Kidney (tissue), 14 donors: ENCODE measurements around the gene DAZAP1. TPM values are rescaled to one million over a fixed set of nuclear protein-coding genes. Genes with fewer than 3 reads are reported as not detected.
A peak's percentile ranks its signal among the peaks of the same experiment; 100 is the strongest.

ENCODE experiments used
- DNase-seq, 5 donors: peaks; one replicate each; pipeline ENCODE4 v3.0.0-alpha.2; 2013 to 2020
- FAIRE-seq: peaks from 2 replicates; lab custom pipeline; 2012; peaks lifted over from hg19 to GRCh38; lab: Jason Lieb, UNC
- H3K27ac ChIP-seq, 2 donors: one replicate each; pipeline ENCODE4 v1.7.0; 2013; ENCODE audit warnings: low read depth in 2 of 2, low read length in 2 of 2, inconsistent platforms in 1 of 2
- H3K27me3 ChIP-seq: one replicate; pipeline ENCODE4 v1.7.1; 2013; ENCODE audit warnings: low read length, inconsistent platforms; ENCODE audit not compliant: control insufficient read depth, insufficient read depth
- H3K36me3 ChIP-seq, 3 donors: one replicate each; pipeline versions ENCODE4 v1.7.0 to v1.7.1; 2013; ENCODE audit warnings: low read length in 3 of 3, control low read depth in 1 of 3, inconsistent platforms in 1 of 3; ENCODE audit not compliant: insufficient read depth in 3 of 3, control insufficient read depth in 2 of 3
- H3K4me1 ChIP-seq, 3 donors: one replicate each; pipeline versions ENCODE4 v1.7.0 to v1.7.1; 2013; ENCODE audit warnings: low read length in 3 of 3, inconsistent platforms in 1 of 3, low read depth in 1 of 3; ENCODE audit not compliant: control insufficient read depth in 2 of 3, insufficient read depth in 2 of 3
- H3K4me3 ChIP-seq, 3 donors: one replicate each; pipeline versions ENCODE4 v1.7.0 to v1.8.1; 2013; ENCODE audit warnings: low read length in 3 of 3, control low read depth in 1 of 3, inconsistent platforms in 1 of 3
- H3K9ac ChIP-seq, 3 donors: one replicate each; pipeline versions ENCODE4 v1.7.0 to v1.7.1; 2013; ENCODE audit warnings: low read length in 3 of 3, control low read depth in 1 of 3, inconsistent platforms in 1 of 3
- H3K9me3 ChIP-seq, 3 donors: one replicate each; pipeline versions ENCODE4 v1.7.0 to v1.7.1; 2013; ENCODE audit warnings: low read length in 3 of 3, control low read depth in 1 of 3, inconsistent platforms in 1 of 3; ENCODE audit not compliant: control insufficient read depth in 2 of 3, insufficient read depth in 1 of 3
- intact Hi-C: fragments of 100-400 bp; cut with DNase I; formaldehyde crosslinking; loops from one replicate; pipeline ENCODE4 v1.11.1; 2022
- polyA plus RNA-seq: library from polyadenylated mRNA; stranded (reverse); fragments of 350-450 nt; fragmentation: Illumina TruSeq; extraction: RNeasy Lipid Tissue Mini Kit (QIAGEN cat#74804); gene quantifications from one replicate; pipeline ENCODE4 v1.2.3, GENCODE V29; 2014; ENCODE audit warnings: low read depth, low replicate concordance; ENCODE audit not compliant: insufficient read depth
- total RNA-seq: library from RNA; stranded (reverse); fragmentation: NEBNext Ultra II Directional; extraction: Animal tissue kit (Norgen Biotek cat#: 25700); gene quantifications from one replicate; pipeline ENCODE4 v1.2.1, GENCODE V29; 2021
- TF ChIP-seq, protein P1 (sequence below): IDR thresholded peaks from 3 replicates; pipeline ENCODE4 v1.5.1; 2012; ENCODE audit warnings: mild to moderate bottlenecking, moderate library complexity, borderline replicate concordance; ENCODE audit not compliant: insufficient read depth; ENCODE audit errors: extremely low read depth
- donor health status: control.
- donor health status: control.
- donor health status: control.
- donor health status: control.
- donor health status: control.
- donor health status: DM: yes; HTN: yes; CAD: no.
- donor health status: Normal renal cell carcinoma (clear cell type).

DAZAP1 gene
- total and polyA plus RNA-seq, 2 donors from 2014 or later: 47.7 to 98.5 TPM

- no peaks in the 10 kb centered on the region for H3K27me3 ChIP-seq
- H3K27ac ChIP-seq: no peak overlapping the region
- FAIRE-seq (no peak), DNase-seq (peak in 1 of 5 donors; percentile 41)
- TF ChIP-seq, protein P1, sequence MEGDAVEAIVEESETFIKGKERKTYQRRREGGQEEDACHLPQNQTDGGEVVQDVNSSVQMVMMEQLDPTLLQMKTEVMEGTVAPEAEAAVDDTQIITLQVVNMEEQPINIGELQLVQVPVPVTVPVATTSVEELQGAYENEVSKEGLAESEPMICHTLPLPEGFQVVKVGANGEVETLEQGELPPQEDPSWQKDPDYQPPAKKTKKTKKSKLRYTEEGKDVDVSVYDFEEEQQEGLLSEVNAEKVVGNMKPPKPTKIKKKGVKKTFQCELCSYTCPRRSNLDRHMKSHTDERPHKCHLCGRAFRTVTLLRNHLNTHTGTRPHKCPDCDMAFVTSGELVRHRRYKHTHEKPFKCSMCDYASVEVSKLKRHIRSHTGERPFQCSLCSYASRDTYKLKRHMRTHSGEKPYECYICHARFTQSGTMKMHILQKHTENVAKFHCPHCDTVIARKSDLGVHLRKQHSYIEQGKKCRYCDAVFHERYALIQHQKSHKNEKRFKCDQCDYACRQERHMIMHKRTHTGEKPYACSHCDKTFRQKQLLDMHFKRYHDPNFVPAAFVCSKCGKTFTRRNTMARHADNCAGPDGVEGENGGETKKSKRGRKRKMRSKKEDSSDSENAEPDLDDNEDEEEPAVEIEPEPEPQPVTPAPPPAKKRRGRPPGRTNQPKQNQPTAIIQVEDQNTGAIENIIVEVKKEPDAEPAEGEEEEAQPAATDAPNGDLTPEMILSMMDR: no peak
- no peak overlapping the region for H3K9ac ChIP-seq
- H3K9me3 ChIP-seq: no peaks in the 10 kb centered on the region
- intact Hi-C loops: no loop called here
- H3K4me1 ChIP-seq: peaks cover 0 to 2% (median 2%) of the 10 kb centered on the region in 3 donors
- H3K4me3 ChIP-seq: no peak overlapping the region
- peaks cover 0 to 5% (median 0%) of the 10 kb centered on the region in 3 donors for H3K36me3 ChIP-seq
Observed at GRCh38 chr19:1481224-1481892, 74.0 kb downstream of the DAZAP1 start.

DNA sequence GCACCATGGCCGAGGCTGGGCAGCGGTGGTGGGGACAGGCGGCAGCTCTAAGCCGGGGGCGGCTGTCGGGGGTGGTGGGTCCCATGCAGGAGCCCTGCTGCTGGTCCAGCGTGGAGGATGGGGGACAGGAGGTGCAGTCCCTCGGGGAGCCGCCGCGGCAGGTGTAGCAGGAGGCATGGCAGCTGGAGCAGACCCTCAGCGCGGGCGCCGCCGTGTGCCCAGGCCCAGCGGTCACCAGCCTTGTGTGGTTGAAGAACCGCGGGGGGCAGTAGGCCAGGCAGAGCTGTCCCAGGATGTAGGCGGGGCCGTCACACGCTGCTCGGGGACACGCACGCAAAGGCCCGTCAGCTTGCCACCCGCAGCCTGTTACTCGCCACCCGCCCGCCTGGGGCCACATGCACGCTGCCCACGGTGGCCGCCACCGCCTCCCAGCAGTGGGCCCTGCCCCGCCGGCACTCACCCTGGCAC is 74.5 kb downstream of the DAZAP1 start:
- intact Hi-C loops: no loop called here
- DNase-seq: peak in 1 of 5 donors; percentile 53
- no peak for FAIRE-seq
- Histone ChIP-seq H3K27ac (no peak overlapping the region), H3K9ac (no peak overlapping the region), H3K9me3 (no peaks in the 10 kb centered on the region), H3K27me3 (no peaks in the 10 kb centered on the region), H3K4me1 (peaks cover 0 to 2% (median 2%) of the 10 kb centered on the region in 3 donors), H3K4me3 (no peak overlapping the region), H3K36me3 (peaks cover 0 to 5% (median 0%) of the 10 kb centered on the region in 3 donors)
- TF ChIP-seq, protein P1: no peak

- Histone ChIP-seq H3K4me3 (no peak overlapping the region), H3K4me1 (peaks cover 0 to 2% (median 2%) of the 10 kb centered on the region in 3 donors), H3K27ac (no peak overlapping the region), H3K36me3 (peaks cover 0 to under 1% (median 0%) of the 10 kb centered on the region in 3 donors), H3K27me3 (no peaks in the 10 kb centered on the region), H3K9me3 (no peaks in the 10 kb centered on the region), H3K9ac (no peak overlapping the region)
- intact Hi-C loops: no loop called here
- DNase-seq (peak in 1 of 5 donors; percentile 69), FAIRE-seq (no peak)
- TF ChIP-seq, protein P1: no peak
Observed at GRCh38 chr19:1482361-1483130, 75.2 kb downstream of the DAZAP1 start.
